Activated CD8-positive, alpha-beta memory T cell treated with anti-CD3 and anti-CD28 coated beads, Interleukin-2, amount 50 U/mL, for 1 hour (primary cell): ENCODE measurements around the gene DNAAF5.
A peak's percentile ranks its signal among the peaks of the same experiment; 100 is the strongest.

Experiments used
- DNase-seq: peaks from one replicate; pipeline ENCODE4 v3.0.0-alpha.2; 2020; ENCODE audit errors: extremely low read depth

DNAAF5 gene

DNA sequence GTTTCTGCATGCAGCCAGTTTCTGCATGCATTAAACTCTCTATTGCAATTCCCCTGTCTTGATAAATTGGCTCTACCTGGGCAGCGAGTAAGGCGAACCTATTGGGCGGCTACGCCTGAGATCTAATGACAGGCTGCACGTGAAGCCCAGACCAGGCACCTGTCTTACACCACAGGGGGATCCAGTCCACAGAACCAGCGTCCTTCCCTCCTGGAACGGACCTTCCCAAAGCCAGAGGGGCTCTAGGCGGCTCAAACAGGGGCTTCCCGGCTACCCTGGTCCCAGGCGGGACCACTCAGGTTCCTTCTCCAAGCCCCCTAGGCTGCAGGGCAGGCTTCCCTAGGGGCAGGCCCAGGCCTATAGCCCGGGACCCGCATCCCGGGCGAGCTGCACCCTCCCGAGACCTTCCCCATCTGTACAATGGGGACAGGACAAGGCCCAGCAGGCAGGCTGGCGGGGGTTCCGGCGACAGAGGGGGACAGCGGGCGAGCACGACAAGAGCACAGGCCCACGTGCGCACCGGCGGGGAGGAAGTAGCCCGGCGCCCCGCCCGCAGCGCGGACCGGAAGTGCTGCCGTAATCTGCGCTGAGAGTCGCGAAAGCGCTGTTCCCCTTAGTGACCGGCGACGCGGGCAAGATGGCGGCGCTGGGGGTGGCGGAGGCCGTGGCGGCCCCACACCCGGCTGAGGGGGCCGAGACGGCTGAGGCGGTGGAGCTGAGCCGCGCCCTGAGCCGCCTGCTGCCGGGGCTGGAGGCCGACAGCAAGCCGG lies at the start of gene DNAAF5:
TSS of gene DNAAF5 (plus strand) at position 616 of the 770 bp plus-strand sequence. CDS start at position 638, 22 bp downstream.
- peak; percentile 43 for DNase-seq

DNA sequence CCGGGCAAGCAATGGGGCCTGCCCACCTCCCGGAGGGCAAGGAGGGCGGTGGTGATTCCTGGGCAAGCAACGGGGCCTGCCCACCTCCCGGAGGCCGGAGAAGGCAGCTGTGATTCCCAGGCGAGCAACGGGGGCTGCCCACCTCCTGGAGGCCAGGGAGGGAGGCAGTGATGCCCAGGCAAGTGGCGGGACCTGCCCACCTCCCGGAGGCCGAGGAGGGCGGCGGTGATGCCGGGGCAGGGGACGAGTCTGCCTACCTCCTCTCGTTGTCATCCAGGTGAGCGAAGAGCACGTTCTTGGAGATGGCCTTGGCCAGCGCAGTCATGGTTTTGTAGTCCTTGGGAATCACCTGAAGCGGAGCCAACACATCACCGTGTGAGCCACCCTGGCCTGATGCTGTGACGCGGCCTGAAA lies 49.5 kb upstream of the DNAAF5 start:
- DNase-seq: no peak

DNA sequence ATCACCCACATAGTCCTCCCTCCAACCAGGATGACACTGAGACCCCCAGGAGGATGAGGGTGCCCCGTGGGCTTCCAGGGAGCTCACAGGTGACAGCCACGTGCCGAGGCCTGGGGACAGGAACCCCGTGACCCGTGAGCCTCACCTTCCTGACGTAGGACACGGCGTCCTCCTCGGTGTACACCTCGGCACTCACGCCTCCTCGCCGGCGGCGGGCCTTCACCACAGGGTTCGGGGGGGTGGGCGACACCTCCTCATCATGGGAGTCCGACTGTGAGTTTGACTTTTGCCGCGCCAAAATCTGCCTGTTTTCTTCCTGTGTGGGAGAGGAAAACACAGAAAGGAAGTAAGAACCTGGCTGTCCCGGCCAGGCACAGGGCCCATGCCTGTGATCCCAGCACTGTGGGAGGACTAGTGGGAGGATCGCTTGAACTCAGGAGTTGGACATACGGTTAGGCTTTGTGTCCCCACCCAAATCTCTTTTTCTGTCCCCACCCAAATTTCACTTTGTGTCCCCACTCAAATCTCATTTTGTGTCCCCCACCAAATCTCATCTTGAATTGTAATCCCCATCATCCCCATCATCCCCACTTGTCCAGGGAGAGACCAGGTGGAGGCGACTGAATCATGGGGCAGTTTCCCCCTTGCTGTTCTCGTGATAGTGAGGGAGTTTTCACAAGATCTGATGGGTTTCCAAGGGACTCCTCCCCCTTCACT lies 45.9 kb upstream of the DNAAF5 start:
- no peak for DNase-seq

DNA sequence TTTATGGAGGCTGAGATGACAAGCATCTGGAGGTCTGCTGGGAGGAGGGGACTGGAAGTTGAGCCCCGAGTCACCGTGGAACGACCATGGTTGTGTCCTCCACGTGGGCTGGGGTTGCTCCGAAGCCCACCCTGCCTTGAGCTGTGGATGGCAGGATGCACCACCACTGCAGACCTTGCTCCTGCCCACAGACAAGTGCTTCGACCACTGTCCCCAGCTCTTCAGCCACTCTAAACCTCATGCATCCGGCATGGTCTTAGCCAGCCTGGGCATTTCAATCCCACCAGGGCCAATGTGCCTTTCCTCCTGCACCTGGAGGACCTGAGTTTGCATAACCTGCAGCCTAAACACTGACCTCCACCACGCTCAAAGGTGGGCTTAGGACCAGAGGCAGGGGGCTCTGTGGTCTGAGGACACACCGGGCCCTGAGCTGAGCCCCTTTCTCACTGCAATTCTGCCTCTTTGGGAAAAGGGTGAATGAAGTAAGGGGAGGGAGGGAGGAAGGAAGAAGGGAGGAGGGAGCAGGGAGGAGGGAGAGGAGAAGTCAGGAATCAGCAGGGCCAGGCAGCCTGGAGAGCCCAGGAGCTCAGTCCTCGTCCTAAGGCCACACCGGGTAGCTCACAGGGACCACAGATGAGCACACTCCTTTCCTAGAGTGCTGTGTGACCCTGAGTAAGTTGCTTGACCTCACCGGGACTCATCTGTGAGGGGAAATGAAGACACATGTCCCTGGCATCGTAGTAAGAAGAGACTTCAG lies 44.8 kb upstream of the DNAAF5 start:
- no peak for DNase-seq

DNA sequence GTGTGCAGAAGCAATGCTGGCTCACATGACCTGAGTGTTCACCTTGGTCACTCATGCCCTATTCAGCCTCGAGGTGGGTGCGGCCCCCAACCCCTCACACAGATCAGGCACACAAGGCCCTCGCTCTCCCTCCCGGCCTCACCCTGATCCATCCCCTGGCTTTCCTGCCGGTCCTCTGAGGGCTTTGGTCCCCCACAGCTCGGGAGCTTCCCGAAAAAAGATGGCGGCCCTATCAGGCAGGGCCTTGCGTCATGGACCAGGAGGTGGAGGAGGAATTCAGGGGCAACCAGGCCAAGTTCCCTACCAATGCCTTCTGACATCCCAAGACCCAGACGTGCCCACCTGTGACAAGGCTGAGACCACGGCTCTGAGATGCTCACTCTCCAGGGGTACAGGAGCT lies 43.7 kb upstream of the DNAAF5 start:
- DNase-seq: no peak

DNA sequence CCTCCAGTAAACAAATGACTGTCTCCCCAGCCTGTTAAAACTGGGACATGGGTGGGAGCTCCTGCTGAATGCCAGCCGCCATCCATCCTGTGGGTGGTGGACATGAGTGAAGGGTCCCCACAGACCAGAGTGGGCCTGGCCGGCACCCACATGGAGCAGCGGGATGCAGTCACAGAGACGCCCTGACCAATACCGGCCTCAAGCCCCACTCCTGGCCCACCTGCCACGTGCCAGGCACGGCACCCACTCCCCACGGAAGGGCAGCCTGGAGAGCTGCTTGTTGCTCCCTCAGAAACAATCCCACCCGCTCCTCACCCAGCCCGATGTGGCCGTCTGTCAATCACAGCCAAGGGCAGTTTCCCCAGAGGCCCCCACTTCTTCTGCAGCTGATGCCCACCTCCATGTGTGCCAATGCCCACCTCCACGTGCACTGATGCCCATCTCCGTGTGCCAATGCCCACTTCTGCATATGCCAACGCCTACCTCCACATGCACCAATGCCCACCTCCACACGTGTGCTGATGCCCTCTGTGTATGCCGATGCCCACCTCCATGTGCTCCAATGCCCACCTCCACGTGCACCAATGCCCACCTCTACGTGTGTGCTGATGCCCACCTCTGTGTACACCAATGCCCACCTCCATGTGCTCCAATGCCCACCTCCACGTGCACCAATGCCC lies 42.8 kb upstream of the DNAAF5 start:
- no peak for DNase-seq

DNA sequence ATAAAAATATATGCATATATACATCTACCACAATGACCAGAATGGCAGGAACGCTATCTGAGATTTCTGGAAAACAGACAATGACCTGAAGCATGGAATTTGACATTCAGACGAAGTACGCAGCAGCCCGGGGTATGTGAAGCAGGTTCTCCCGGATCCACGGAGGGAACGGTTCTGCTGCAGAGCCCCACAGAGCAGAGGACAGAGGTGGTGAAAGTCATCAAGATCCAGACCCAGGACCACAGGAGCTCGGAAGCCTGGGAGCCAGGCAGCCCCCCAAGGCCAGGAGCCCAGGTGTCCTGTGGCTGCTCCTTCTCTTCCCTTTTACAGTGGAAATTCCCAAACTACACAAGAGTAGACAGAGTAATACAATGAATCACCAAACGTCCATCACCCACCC lies 42.1 kb upstream of the DNAAF5 start:
- DNase-seq: no peak

DNA sequence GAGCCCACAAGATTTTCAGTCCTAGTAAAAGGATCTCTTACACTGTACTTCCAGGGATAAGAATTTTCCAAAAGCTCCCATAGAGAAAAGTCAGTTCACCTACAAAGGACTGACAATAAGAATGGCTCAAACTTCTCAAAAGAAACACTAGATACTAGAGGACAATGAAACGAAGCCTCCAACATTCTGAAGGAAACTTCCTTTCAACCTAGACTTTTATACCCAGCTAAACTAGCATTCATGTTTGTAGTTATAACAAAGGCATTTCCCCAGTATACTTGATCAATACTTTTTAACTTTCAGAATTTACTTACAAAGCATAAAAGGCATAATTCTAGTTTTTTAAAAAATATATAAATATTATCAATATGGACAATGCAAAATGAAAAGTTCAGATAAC lies 41.0 kb upstream of the DNAAF5 start:
- no peak for DNase-seq

DNA sequence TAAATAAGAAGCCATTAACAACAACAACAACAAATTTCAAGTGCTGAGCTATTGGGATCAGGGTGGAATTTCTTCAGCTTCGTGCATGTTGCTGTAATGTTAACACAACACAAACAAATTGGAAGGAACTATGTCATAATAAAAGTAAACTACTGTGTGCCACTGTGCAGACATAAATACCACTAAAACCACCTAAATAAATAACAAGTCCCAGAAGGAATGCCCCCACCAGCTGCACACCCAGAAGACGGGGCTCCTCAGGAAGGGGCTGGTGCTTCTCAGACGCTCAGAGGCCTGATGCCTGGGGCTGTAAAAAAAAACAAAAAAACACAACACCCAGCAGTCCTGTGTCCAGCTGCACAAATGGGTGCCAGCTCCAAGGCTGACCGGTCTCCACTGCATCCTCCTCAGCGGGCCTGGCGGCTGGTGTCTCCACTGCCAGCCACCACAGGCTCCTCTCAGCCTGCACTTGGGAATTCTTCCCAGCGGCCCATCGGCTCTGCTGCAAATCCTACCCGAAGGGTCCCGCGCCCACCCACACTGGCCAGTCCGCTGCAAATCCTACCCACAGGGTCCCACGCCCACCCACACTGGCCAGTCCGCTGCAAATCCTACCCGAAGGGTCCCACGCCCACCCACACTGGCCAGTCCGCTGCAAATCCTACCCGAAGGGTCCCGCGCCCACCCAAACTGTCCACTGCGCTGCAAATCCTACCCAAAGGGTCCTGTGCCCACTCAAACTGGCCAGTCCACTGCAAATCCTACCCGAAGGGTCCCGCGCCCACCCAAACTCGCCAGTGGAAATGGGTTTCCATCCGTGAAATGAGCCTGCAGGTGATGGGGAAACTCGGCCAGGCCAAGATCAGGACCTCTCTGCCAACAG lies 35.8 kb upstream of the DNAAF5 start:
- no peak for DNase-seq

DNA sequence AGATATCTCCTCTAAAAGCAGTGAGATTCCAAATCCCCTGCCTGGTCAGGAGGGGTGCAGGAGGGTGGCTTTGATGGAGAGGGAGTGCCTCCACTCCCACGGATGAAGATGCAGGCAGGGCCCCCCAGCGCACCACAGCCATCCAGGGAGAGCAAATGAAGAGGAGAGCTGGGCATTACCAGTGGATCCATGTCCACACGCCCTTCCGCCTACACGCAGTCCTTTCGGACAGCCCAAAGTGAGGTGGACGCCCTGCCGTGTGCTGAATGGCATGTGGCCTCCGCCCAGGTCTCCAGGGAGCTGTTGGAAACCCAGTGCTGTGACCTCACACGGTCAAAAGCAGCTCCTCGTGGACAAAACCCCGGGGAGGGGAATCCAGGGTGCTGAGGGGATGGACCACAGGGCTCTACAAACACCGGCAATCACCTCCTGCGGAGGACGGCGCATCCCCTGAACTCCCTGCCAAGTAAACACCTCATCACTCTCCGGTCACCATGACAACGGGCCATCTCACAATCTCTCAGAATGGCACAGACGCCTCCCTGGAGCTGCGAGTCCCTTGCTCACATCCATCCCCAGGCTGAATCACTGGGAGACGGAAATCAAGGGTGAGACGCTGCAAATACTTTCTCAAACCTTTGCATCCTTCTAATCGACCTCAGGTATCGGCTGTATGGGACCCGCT lies 35.0 kb upstream of the DNAAF5 start:
- no peak for DNase-seq

DNA sequence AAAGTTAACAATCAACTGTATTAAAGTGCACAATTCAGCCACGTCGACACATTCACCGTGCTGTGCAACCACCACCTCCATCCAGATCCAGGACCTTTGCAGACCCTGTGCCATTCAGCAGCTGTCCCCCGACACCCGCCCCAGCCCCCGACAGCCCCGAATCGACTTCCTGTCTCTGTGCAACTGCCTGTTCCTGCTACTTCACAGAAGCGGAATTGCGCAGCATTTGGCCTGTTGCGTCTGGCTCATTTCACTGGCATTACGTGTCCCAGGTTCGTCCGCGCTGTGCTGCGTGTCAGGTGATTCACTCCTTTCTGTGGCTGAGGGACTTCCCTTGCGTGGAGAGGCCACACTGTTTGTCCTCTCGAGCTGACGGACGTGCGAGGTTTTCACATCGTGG lies 33.2 kb upstream of the DNAAF5 start:
- no peak for DNase-seq

DNA sequence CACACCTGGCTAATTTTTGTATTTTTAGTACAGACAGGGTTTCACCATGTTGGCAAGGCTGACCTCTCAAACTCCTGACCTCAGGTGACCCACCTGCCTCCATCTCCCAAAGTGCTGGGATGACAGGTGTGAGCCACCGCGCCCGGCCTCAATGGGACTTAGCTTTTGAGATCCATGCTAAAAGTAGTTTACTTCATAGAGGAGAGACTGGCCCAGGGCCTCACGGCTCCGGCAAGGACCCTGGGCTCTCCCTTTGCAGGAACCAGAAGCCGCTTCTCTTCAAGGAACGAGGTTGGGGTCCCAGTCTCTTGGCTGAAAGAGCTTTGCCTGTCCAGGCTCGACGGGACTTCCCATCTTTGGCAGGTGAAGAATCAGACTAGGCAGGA lies 30.1 kb upstream of the DNAAF5 start:
- no peak for DNase-seq

DNA sequence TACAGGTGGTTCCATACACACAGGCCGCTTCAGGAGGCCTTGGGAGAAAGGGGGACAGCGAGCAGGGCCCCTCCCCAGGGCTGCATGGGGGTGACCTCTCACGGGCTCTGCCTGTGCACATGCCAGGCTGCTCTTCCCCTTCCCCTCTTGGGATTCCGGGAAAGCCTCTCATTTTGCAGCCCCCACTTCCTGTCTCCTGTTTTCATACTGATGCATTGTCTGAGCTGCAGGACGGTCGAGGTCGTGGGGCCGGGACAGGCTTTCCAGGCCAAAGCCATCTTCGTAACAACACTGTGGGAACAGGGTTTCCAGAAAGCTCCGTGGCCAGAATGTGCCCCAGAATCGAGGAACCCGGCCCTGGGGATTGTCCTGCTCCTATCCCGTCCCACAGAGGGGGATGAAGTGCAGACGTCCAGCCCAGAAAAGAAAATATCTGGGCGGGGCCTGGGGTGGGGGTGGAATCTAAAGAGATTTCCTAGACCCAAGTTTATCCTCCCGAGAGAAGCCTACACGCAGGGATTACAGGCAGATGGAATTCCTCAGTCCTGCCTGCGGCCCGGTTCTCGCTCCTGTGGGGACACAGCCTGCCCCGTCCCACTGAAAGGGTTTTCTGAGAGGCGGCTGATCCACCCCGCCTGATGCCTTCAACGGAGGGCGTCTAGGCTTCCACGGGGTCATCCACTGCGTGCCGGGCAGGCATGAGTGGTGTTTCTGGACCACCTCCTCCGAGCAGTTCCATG lies 29.5 kb upstream of the DNAAF5 start:
- no peak for DNase-seq

DNA sequence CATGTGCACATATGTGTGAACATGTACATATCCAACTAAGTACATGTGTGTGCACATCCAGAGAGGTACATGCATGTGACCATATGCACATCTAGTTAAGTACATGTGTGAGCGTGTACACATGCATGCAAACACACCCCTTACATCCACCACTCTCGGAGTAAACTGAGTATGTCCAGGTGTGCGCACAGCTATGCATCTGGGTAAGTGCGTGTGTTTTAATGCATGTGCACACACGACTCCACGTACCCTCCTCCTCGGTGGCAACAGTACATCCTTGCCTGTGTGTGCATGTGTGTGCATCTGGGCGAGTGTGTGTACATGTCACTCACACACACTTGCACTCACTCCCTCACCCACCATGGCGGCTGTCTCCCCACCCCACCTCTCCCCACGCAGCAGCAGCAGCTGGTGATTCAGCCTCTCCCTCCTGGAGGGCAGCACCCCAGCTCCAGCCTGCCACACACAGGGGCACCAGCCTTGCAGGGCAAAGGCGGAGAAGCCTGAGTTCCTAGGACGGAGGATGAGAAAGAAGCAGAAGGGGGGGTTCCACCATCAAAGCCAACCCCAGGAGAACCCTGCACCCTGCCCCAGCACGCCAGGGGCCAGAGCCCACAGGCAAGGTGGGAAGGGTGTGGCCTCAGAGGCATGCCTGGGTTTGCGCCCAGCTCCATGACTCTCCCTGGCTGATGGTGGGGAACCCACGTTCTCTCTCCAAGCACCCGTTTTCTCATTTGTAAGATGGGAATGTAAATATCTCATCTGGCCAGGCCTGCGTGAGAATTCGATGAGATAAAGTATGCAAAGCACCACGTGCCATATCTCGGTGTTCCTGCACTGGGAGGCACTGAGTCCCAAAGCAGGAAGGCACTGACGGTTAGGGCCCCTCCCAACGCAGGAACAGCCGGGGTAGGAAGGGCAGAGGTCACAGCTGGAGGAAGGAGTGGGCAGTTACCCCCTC lies 27.7 kb upstream of the DNAAF5 start:
- DNase-seq: no peak

DNA sequence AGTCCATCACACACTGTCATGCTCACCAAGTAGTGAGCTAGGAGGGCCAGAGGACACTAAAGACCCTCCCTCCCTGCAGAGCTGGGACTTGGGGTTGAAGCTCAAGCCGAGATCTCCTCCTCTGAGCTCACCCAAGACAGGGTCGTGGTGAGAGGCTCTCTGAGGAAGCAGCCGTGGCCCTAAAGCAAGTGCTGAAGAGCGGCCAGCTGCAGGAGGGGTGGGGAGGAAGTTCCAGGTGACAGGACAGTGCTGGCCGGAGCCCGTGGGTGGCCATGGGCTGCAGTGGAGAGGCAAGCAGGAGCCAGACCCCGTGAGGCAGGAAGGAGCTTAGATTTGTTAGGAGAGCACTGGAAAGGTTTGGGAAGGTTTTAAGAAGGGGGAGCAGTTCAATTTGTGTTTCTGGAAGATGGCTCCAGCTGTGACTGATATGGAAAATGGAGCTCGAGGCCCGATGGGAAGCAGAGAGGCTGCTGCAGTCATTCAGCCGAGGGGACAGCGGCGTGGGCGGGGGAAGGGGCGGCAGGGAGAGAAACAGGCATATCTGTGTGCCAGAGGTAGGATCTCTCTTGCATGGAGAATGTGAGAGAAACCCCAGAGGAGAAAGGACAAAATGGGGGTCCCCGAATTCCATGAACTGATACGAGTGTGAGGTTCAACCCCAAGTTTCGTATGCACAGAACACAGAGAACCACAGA lies 26.9 kb upstream of the DNAAF5 start:
- no peak for DNase-seq

DNA sequence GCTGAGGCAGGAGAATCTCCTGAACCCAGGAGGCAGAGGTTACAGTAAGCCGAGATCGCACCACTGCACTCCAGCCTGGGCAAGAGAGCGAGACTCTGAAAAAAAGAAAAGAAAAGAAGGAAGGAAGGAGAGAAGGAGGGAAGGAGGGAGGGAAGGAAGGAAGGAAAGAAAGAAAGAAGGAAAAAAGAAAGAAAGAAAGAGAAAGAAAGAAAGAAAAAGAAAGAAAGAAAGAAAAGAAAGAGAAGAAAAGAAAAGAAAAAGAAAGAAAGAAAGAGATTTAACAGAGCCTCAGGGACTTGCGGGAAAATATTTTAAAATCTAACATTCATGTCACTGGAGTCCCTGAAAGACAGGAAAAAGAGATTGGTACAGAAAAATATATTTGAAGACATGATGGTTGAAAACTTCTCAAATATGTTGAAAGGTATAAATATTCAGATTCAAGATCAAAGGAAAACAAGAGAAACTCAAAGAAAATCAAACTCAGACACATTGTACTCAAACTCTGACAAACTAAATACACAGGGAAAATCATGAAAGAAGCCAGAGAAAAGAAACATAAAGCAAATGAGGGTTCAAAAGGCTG lies 25.3 kb upstream of the DNAAF5 start:
- no peak for DNase-seq

DNA sequence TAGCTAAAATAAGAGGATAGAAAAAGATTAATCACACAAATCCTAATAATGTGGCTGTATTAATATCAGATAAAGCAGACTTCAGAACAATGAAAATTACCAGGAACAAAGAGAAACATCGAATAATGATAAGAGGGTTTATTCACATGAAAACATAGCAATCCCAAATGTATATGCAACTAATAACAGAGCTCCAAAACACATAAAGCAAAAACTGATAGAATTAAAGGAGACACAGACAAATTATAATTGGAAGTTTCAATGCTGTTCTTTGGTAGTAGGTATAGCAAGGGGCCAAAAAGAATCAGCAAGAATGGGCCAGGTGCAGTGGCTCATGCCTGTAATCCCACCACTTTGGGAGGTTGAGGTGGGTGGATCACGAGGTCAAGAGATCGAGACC lies 23.4 kb upstream of the DNAAF5 start:
- DNase-seq: no peak

DNA sequence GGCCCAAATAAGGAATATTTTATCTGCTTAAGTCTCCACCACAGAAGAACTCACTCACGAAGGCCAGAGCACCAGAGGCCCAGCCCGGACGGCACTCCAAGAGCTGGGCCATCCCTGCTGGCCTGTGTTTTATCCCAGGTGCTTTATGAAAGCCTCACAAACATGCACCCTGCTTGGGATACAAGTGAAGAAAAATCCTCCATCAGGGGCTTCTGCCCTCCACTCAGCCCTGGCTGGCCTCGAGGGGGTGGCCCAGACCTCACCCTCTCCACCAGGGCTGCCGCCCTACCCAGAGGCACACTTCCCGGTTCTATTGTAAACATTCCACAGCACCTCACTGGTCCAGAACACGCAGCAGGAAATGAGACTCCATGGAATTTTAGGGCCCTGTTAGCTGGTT lies 19.8 kb upstream of the DNAAF5 start:
- DNase-seq: no peak
